ENCODE measurements around the gene PDXDC1.
"Not testable (repeated sequence)": the region's sequence is repeated elsewhere in the genome, so short reads cannot be mapped to it uniquely, and the experiment has no call there.

Gene PDXDC1

DNA sequence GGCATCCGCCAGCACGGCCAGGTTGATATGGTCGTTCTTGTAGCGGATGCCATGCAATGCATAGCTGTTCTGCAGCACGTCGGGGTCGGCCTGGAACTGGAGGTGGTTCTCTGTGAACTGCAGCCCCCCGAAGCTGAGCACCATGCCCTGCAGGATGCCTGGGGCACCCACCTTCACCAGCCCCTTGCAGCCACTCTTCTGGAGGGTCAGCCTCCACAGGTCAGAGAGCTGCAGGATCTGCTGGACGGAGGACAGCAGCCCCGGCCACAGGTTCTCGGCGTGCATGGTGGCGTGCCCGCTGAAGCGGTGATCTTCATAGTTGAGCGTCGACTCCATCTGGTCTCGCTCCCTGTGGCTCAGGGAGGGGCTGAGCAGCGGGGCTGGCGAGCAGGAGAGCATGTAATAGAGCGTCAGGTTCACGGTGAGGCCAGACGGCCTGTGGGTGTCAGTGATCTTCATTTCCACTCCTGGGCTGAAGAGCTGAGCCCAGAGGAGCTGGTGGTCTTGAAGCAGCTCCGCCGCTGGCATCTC, 13.9 kb downstream of the PDXDC1 start:
- not testable (repeated sequence) for H3K4me3 ChIP-seq (ENCODE audit: low read depth, low read length); H3K9me3 ChIP-seq (ENCODE audit: severe bottlenecking); DNase-seq; H3K27ac ChIP-seq; H3K27me3 ChIP-seq (ENCODE audit: insufficient read depth, low read depth, severe bottlenecking)
- H3K36me3 ChIP-seq, result peaks cover 10% of the 10 kb centered on the region

DNA sequence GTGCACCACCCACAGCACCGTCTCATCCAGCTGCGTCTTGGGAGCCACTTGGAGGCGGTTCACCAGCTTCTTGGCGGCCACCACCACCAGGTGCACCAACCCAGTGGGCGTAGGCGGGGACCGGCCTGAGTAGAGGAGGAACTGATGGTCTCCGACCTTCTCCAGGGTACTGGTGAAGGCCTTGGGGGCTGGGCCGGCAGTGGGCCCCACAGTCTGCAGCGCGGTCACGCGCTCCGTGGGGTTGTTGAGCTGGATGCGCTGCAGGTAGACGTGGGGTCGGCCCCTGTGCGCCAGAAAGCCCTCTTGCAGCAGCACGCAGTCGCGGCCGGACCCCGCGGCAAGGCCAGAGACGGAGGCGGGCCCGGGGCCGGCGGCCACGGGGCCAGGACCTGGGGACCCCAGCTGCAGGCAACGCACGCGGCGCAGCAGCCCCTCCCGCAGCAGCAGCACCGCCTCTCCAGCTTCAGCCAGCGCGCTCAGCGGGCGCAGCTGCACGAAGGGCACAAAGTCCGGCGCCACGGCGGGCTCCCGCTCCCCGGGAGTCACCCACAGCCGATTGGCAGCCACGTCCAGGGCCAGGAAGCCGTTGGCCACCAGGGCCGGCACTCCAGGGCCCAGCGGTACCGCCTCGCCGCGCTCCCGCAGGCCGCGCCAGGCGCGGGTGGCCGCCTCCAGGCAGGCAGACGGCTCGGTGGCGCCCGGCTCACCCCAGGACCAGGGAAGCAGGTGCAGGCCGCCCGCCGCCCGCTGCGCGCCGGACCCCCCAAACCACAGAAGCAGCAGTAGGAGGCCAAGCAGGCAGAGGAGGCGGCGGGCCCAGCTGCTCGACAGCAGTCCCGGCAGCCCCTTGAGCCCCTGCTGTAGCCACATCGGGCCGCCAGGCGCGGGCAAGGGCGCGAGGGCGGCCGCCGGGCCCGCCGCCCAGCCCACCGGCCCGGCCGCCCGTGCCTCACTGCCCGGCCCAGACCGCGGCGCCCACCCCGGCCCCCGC, 14.8 kb downstream of the PDXDC1 start:
- not testable (repeated sequence) for H3K4me3 ChIP-seq (ENCODE audit: low read depth, low read length); H3K27me3 ChIP-seq (ENCODE audit: insufficient read depth, low read depth, severe bottlenecking); DNase-seq; H3K27ac ChIP-seq; H3K36me3 ChIP-seq; H3K9me3 ChIP-seq (ENCODE audit: severe bottlenecking)

- H3K9me3 ChIP-seq (ENCODE audit: severe bottlenecking); H3K27ac ChIP-seq; H3K36me3 ChIP-seq; DNase-seq; H3K4me3 ChIP-seq (ENCODE audit: low read depth, low read length); H3K27me3 ChIP-seq (ENCODE audit: insufficient read depth, low read depth, severe bottlenecking): not testable (repeated sequence)
Measured at GRCh38 chr16:14993277-14994151, 18.7 kb downstream of the PDXDC1 start.

GRCh38 chr16:14996702-14997101, 21.9 kb downstream of the PDXDC1 start:
- not testable (repeated sequence) for H3K27me3 ChIP-seq (ENCODE audit: insufficient read depth, low read depth, severe bottlenecking); DNase-seq; H3K9me3 ChIP-seq (ENCODE audit: severe bottlenecking); H3K27ac ChIP-seq; H3K4me3 ChIP-seq (ENCODE audit: low read depth, low read length)
- peaks cover 11% of the 10 kb centered on the region for H3K36me3 ChIP-seq

GRCh38 chr16:14998300-14998699, 23.5 kb downstream of the PDXDC1 start:
- peaks cover 11% of the 10 kb centered on the region for H3K36me3 ChIP-seq
- H3K27me3 ChIP-seq (ENCODE audit: insufficient read depth, low read depth, severe bottlenecking); DNase-seq; H3K4me3 ChIP-seq (ENCODE audit: low read depth, low read length); H3K9me3 ChIP-seq (ENCODE audit: severe bottlenecking); H3K27ac ChIP-seq: not testable (repeated sequence)

GRCh38 chr16:14999845-15000244, 25.0 kb downstream of the PDXDC1 start:
- H3K36me3 ChIP-seq, result peaks cover 11% of the 10 kb centered on the region
- not testable (repeated sequence) for DNase-seq; H3K9me3 ChIP-seq (ENCODE audit: severe bottlenecking); H3K4me3 ChIP-seq (ENCODE audit: low read depth, low read length); H3K27me3 ChIP-seq (ENCODE audit: insufficient read depth, low read depth, severe bottlenecking); H3K27ac ChIP-seq

DNA sequence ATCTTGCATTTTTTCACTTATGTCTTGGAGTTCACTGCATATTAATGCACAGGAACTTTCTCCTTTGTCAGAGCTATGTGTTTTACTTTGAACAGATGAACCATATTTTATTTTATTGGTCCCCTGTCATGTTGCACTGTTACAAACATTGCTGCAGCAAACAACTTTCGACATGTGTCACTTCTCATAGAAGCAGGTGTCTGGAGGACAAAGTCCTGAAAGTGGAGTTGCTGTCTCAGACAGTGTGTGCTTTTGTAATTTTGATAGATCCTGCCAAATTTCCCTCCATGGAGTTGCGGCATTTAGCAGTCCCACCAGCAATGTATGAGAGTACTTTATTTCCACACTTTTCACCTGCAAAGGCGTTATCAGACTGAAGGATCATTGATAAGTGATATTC, 27.6 kb downstream of the PDXDC1 start:
- not testable (repeated sequence) for H3K27me3 ChIP-seq (ENCODE audit: insufficient read depth, low read depth, severe bottlenecking); H3K4me3 ChIP-seq (ENCODE audit: low read depth, low read length); H3K27ac ChIP-seq; H3K9me3 ChIP-seq (ENCODE audit: severe bottlenecking); DNase-seq
- H3K36me3 ChIP-seq, result peaks cover 14% of the 10 kb centered on the region

DNA sequence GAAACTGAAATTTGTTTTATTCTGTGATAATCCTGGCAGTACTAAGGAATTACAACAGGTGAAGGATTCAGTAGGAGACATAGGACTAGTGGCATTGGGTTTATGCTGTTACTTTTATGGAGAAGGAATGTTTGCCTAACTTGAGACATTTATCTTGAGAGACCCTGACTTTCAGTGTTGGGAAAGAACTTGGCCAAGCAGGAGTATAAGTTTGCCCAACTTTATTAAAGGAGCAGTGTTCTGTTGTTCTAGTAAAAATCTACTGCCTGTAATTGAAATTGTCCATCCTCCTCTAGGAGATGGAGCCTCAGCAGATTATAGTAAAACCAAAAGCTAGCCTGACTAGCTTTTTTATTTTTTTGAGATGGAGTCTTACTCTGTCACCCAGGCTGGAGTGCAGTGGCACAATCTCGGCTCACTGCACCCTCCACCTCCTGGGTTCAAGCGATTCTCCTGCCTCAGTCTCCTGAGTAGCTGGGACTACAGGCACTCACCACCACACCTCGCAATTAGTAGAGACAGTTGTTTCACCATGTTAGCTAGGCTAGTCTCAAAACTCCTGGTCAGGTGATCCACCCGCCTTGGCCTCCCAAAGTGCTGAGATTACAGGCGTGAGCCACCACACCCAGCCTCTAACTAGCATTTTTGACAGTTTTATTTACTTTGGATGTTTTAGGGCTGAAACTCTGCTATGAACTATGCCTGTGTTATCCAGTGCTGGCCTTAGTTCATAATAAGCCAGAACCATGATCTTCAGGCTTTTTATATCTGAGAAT, 30.7 kb downstream of the PDXDC1 start:
- not testable (repeated sequence) for H3K36me3 ChIP-seq; H3K9me3 ChIP-seq (ENCODE audit: severe bottlenecking); DNase-seq; H3K4me3 ChIP-seq (ENCODE audit: low read depth, low read length); H3K27me3 ChIP-seq (ENCODE audit: insufficient read depth, low read depth, severe bottlenecking); H3K27ac ChIP-seq

DNA sequence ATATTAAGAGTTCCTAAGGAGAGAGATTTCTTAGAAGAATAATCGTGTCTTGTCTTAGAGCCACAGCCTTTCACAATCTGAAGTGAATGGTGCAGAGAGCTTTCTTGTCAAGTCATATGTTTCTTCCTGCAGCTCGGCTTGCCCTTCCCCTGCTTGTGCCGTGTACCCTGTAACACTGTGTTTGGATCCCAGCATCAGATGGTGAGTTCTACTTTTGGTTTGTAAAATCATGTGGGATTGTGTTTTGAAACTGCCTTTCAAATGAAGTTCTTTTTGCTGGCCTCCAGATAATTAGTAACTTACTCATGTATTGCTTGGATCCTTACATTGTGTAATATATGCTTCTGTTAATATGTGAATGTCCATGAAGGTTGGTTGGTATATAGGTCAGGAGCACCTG, 33.8 kb downstream of the PDXDC1 start:
- DNase-seq; H3K9me3 ChIP-seq (ENCODE audit: severe bottlenecking); H3K27me3 ChIP-seq (ENCODE audit: insufficient read depth, low read depth, severe bottlenecking); H3K4me3 ChIP-seq (ENCODE audit: low read depth, low read length); H3K27ac ChIP-seq: not testable (repeated sequence)
- peaks cover 13% of the 10 kb centered on the region for H3K36me3 ChIP-seq

- H3K9me3 ChIP-seq (ENCODE audit: severe bottlenecking); H3K27ac ChIP-seq; H3K27me3 ChIP-seq (ENCODE audit: insufficient read depth, low read depth, severe bottlenecking); DNase-seq; H3K4me3 ChIP-seq (ENCODE audit: low read depth, low read length): not testable (repeated sequence)
- peaks cover 14% of the 10 kb centered on the region for H3K36me3 ChIP-seq
Measured at GRCh38 chr16:15012941-15013340, 38.1 kb downstream of the PDXDC1 start.

DNA sequence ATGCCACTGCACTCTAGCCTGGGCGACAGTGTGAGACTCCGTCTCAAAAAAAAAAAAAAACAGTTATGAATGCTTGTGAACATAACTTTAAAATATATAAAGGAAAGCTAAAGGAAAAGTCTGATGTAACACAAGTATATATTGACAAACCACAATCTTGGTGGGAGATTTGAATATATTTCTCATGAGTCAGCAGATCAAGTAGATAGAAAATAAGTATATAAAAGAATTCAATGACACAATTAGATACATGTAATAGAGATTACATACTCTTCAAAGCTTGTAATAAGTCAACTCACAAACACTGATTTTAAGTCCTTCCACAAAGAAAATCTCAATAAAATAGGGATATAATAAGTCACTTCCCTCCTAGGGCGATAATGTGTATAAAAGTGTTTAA, 40.8 kb downstream of the PDXDC1 start:
- not testable (repeated sequence) for H3K4me3 ChIP-seq (ENCODE audit: low read depth, low read length); H3K9me3 ChIP-seq (ENCODE audit: severe bottlenecking); H3K27me3 ChIP-seq (ENCODE audit: insufficient read depth, low read depth, severe bottlenecking); DNase-seq; H3K27ac ChIP-seq
- H3K36me3 ChIP-seq, result peaks cover 25% of the 10 kb centered on the region

DNA sequence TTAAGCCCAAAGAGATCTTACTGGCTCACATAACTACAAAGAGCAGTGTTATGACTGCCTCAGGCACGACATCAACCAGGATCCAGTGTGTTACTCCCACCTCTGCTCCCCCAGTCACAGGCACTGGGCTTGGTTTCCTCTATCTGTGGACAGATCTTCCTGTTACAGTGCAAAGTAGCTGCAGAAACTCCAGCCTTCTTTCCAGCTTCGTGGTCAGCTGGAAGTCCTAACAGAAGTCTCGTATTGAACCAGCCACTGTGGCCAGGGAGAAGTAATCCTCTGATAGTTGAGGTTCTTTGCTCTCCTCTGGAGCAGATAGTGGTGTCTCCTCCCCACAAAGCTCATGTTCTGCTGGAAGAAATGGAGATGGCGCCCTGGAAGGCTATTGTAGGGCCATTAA, 41.5 kb downstream of the PDXDC1 start:
- peaks cover 28% of the 10 kb centered on the region for H3K36me3 ChIP-seq

DNA sequence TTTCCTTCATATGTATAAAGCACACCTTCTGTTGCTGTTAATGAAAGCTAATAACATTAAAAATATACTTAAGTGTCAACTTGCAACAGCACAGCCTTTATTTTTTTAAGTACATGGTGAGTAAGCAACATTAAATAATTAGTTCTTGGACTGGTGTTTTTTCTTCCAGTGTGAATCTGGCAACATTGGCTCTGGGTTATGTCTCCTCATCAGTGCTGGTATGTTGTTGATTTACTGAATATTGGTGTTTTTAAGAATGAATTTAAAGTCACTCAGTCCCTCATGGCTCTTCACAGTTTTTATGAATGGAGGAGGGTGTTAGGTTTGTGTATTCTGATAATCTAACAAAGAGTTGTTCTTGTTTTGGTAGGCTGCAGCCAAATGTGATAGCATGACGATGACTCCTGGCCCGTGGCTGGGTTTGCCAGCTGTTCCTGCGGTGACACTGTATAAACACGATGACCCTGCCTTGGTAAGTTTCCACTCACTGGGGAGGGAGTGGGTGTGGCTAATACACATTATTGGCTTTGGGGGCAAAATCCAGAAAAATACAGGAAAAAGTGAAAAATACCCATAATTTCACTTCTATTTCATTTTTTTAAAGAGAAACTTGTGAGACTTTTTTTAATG, 42.2 kb downstream of the PDXDC1 start:
- H3K4me3 ChIP-seq (ENCODE audit: low read depth, low read length); DNase-seq; H3K27me3 ChIP-seq (ENCODE audit: insufficient read depth, low read depth, severe bottlenecking); H3K27ac ChIP-seq; H3K9me3 ChIP-seq (ENCODE audit: severe bottlenecking): not testable (repeated sequence)
- H3K36me3 ChIP-seq, result peaks cover 33% of the 10 kb centered on the region

More for the DNA sequence above, 41.5 kb downstream of the PDXDC1 start:
- not testable (repeated sequence) for H3K9me3 ChIP-seq (ENCODE audit: severe bottlenecking); H3K27ac ChIP-seq; H3K4me3 ChIP-seq (ENCODE audit: low read depth, low read length); H3K27me3 ChIP-seq (ENCODE audit: insufficient read depth, low read depth, severe bottlenecking); DNase-seq
